GM18498 (cell line): ENCODE measurements around the gene GSG1L.
"Not testable (repeated sequence)": the region's sequence is repeated elsewhere in the genome, so short reads cannot be mapped to it uniquely, and the experiment has no call there.

Experiments used
- ATAC-seq: cut with Tn5 transposase; IDR thresholded peaks from one replicate; pipeline ENCODE4 v1.9.1; 2021; ENCODE audit warnings: mild to moderate bottlenecking, moderate library complexity; ENCODE audit not compliant: unreplicated experiment

GSG1L gene

DNA sequence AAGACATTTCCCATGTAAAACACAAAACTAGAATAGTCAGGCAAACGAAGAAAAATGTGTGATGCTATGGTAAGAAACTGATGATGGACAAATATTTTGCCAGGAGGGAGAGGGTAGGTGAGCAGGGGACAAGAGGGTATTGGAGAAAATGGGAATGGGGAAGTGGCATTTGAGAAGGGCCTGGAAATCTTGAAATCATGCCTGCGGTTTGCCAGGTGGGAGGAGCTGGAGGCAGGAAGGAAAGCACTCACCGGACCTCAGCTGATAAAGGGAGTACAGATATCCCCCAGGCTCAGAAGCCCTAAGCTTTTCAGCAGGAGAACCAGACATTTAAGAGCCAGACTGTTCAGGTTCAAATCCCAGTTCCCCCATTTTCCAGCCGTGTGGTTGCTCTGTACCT, 103.6 kb downstream of the GSG1L start:
- ATAC-seq: no peak

DNA sequence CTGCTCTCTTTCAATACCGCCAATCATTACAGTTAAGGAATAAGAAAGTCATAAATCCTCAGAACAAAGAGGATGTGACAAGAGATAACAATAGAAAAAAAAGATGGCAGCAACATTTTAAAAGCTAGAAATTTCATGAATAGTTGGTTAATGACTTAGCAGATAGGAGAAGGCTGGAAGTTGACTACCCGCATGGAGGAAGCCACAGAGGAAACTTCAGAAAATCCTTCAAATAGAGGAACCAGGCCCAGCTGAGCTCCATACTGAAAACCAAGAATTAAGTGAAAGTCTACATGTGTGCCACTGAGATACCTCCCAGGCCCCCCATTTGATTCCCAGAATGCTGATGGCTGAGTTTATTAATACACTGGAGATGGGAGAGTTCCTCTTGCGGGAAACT, 109.3 kb downstream of the GSG1L start:
- ATAC-seq: no peak

DNA sequence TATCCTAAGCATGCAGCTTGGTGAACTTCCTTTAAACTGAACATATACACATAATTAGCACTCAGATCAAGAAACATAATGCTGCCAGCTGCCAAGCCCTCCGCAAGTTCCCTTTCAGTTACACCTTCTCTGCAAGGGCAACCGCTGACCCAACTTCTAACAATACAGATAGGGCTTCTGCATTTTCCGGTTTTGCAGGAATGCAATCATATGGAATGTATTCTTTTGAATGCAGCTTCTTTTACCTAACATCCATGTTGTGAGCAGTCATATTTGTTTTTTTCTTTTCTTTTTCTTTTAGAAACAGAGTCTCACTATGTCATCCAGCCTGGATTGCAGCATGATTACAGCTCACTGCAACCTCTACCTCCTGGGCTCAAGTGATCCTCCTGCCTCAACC, 110.7 kb downstream of the GSG1L start:
- ATAC-seq: no peak

DNA sequence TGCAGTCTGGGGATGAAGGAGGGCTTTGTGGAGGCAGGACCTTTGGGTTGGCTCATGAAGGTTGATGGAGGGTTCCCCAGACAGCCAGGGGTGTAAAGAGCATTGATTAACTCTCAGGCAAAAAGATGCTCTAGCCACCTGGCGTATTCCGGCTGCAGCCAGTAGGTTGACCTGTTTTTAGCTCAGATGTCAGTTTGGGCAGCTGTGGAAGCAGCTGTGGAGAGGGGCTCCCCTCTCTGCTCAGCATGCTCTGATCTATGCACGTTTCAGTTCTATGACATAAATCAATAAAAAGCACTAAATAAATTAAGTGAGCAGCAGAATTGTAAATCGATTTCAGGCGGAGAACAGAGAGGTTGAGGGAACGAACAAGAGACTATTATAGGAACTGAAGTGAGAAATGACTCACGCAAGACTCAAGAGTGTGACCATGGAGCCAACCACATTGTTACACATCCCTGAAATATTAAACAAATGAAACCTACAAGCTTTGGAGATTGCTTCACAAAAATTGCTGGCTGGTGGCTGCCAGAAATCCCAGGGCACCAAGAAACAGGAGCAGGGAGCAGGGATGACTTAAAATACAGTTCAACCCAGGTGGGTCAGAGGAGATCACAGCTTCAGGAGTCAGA, 111.9 kb downstream of the GSG1L start:
- no peak for ATAC-seq

DNA sequence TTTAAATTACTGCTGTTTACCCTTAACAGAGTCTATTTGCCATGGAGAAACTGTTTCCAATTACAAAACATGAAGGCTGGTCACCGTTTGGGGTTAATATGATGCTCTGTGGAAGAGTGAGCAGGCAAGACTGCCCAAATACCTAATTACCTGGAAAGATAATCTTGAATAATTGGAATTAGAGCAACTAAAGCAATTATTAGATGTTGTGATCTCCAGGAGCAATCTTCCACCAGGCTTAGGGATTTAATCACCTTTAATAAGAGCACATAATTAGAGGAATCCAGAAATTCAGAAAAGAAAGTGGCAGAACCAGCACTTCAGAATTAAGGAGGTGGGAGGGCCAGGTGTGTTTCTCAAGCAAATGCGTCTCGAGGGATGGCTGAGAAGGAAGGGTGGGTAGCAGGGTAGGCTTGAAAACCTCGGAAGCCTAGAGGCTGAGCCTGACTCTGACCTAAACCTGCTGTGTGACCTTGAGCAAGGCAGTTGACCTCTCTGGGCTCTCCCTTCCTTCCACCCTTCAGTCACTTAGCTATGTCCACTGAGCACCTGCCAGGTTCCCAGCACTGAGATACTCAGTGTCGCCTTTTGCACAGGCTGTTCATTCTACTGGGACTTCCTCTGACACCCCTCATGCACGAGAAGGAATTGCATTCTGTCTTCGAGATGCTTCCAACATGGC, 113.2 kb downstream of the GSG1L start:
- ATAC-seq: no peak

DNA sequence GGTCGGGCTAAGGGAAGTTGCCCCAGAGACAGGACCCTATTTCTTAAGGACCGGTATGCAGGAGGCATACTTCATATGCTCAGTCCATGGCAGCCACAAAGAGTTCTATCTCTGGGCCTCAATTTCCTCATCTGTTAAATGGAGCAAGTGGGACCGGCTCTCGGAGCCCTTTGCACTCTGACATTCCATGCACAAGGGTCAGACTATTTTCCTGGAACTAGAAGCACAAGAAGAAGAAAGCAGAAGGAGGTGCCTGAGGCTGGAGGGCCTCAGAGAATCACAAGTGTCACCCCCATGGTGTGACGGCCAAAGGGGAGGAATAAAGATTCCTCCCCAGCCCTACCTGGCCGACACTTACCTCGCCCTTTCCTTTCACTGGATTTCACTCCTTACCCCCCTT, 115.8 kb downstream of the GSG1L start:
- no peak for ATAC-seq

DNA sequence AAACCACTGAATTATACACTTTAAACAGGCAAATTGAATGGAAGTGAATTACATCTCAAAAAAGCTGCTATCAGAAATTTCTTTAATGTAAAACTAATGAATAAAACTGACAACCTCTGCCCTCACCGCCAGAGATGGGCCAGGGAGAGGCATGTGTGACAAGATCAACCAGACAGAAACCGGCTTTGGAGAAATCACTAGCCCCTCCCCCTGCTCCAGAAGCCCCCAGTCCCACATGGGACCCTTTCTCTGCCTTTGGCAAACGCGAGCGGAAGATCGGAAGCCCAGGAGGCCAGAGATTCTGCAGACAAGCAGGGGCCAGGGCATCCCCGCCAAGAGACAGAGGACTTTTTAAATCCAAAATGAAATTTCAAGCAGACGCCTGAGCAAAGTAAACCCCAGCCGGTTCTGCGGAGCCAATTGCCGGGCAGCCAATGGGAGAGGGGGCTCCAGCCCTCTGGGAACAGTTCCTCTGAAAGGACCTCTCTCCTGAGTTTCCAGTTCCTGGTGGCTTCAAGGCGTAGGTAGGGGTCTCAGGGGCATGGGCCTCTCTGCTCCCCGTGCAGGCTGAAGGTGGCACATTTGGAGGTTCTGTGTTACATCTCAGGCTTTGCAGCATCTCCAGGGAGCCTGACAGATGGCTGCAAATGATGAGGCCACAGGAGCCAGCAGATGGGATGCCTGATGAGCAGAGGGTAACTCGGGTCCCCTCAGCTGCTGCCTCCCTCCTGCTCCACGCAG, 118.1 kb downstream of the GSG1L start:
- ATAC-seq: no peak

DNA sequence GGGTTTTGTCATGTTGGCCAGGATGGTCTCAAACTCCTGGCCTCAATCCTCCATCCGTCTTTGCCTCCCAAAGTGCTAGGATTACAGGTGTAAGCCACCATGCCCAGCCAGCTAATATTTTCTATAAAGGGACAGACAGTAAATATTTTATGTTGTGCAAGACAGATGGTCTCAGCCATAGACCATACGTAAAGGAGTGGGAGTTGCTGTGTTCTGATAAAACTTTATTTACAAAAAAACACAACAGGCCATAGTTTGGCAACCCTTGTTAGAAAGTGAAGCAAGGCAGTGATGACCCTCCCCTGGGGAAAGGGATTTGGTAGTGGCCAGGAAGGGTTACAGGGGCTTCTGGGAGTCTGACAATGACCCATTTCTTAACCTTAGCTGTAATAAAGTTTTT, 119.7 kb downstream of the GSG1L start:
- ATAC-seq: no peak

DNA sequence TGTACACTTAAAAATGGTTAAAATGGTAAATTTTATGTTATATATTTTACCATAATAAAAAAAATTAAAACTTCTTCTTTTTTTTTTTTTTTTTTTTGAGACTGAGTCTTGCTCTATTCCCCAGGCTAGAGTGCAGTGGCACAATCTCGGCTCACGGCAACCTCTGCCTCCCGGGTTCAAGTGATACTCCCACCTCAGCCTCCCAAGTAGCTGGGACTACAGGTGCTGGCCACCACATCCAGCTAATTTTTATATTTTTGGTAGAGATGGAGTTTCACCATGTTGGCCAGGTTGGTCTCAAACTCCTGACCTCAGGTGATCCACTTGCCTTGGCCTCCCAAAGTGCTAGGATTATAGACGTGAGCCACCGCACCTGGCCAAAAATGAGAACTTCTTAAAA, 121.4 kb downstream of the GSG1L start:
- not testable (repeated sequence) for ATAC-seq

DNA sequence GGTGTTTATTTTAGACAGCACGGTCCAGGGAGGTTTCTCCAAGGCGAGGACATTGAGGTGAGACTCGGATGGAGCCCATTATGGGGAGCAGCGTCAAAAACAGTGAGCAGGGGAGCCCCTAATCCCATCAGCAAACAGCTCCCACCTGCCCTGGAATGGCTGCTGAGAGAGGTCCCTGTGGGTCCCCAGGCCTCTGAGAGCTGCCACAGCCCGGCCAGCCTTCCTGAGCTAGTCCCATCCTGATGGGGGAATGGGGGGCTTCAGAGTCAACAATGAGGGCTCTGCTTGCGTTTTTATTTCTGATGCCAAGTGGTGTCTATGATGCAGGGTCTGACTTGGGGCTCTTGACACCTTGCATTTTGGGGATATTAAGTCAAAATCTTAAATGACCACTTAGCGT, 128.4 kb downstream of the GSG1L start:
- no peak for ATAC-seq

DNA sequence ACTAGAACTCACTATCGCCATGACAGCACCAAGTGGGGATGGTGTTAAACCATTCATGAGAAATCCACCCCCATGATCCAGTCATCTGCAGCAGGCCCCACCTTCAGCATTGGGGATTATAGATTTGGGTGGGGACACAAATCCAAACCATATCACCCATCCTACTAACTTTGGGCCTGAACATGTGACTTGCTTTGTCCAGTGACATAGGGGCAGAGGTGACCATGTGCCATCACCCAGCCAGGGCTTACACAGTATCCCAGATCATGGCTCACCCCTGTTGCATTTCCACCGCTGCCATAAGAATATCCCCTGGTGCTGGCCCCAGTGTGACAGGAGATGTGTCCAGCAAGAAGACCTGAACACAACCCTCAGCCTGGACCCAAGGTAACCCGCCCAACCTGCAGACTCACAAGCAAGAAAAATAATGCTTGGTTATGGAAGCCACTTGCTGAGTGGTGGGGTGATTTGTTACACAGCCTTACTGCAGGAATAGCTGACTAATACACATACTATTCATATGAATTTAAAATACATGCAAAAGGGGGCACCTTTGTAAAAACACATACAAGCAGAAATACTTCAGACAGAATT, 130.9 kb downstream of the GSG1L start:
- ATAC-seq: no peak

DNA sequence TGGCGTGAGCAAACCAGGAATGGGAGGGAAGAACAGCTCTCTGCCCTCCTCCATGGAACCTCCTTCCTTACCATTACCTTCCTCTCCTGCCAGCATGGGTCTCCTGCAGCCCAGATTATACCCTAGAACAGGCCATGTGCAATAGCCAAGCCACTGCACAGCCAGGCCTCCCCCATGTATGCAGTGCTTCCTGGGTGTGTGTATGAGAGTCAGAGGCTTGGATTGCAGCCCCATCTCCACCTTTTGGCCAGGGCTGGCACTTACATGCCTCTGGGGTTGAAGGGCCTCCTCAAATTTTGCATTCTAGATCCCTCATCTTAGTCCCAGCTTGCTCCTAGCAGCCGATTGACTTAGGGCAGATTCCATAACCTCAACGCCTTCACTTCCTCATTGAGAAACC, 133.7 kb downstream of the GSG1L start:
- no peak for ATAC-seq

DNA sequence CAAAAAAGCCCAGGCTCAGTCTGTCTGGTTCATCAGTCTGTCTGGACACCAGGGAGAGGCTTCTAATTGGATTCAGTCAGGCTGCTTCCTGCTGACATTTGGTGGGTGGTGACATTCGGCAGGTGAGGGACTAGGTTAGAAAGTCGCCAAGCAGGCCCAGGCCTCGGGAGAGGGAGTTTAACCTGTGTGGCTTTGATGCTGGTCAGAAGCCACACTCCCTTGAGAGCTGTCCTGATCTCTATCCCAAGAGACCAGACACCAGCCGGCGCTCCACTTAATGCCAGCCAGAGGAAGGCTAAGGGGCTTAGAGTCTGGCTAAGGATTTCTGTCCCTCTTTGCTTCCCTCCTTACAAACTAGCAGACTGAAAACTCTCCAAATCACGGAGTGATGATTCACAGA, 135.0 kb downstream of the GSG1L start:
- no peak for ATAC-seq

DNA sequence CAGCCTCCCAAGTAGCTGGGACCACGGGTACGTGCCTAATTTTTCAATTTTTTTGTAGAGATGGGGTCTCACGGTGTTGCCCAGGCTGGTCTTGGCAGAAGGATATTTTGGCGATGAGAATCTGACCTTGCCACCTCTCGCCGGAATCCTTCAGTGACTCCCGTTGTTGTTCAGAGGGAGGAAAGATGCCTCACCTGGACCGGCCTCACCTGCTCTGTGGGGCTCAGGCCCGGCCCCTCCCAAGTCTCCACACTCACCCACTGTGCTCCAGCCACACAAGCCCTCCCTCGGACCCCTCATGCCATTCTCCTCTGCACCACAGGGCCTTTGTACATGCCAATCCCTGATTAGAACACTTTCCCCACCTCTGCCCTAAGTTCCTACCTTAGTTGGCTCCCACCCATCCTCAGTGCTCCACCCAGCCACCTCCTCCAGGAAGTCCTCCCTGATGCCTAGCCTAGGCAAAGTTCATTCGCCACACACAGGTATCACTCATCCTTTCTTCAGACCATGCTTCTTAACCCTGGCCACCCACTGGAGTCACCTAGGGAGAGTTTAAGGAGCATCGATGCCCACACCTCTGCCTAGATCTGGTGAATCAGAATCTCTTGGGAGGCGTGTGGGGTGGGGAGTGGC, 136.1 kb downstream of the GSG1L start:
- no peak for ATAC-seq

DNA sequence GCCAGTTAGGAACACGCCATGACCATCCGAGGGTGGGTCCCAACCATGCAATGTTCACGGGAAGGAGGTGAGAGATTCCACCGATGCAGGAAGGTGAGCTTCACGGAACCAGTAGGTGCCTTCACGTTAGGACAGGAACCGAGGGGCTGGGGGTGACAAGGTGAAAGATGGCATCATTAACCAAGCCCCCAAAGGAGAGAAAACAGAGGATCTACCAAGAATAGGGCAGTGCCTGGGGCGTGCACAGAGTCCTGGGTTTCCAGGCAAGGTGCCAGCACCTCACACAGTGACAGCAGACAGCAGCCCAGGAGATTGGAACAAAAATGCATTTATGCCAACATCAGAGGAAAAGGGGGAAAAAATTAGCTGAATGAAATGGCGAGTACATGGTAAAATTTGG, 137.9 kb downstream of the GSG1L start:
- no peak for ATAC-seq

DNA sequence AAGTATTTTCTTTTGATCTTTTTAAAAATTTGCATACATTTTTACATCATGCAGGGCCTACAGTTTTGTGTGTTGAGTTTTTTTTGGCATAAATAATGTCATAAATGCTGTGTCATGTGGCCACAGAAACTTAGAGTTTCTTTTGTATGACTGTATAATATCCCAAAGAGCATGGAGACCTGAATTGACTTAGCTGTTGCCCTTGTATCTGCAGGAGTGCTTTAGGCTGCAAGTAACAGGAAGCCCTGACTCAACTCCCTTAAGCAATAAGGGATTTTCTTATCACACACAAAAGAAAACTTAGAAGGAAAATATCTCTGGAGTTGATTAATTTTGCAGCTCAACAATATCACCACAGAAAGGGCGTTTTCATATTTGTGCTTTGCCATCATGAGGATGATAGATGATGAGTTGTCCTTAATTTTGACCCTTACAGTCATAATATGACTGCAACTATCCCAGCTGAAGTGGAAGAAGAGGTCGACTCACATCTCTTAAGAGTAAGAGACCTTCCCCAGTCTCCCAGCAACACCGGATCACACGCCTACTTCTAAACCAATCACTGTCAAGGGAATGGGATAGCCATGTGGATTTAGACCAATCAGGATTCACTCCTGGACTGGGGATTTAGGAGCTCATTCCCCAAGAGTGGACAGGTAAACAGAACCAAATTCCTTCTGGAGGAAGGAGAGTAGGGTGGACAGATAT, 138.9 kb downstream of the GSG1L start:
- no peak for ATAC-seq

DNA sequence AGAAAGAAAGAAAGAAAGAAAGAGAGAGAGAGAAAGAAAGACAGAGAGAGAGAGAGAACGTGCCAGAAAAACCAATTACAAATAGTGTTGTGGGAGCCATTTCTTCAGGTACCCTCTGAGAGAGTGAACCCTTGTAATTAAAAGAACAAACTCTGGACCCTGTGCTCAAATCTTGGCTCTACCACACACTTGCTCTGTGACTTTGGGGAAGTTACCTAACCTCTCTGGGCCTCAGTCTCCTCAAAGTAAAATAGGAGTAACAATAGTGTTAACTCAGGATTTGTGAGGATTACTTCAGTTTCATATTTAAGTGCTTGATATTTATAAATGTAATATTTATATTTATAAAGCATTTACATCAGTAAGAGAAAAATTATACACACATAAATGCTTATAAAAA, 139.8 kb downstream of the GSG1L start:
- no peak for ATAC-seq

DNA sequence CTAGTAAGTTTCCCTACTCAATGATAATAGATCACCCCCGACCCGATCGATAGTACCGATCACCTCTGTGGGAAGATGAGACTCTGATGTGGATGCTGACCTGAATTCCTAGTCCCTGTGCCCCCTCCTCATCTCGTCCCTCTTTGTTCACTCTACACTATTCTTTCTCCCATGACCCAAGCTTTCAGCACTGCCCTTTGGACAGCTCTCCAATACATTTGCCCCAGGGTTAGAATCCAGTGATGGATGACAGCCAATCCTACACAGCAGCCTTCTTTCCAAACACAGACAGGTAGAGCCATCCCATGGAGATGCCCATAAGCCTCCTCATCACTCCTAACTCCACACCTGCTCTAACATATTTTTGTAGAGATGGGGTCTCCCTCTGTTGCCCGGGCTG, 141.1 kb downstream of the GSG1L start:
- ATAC-seq: no peak

DNA sequence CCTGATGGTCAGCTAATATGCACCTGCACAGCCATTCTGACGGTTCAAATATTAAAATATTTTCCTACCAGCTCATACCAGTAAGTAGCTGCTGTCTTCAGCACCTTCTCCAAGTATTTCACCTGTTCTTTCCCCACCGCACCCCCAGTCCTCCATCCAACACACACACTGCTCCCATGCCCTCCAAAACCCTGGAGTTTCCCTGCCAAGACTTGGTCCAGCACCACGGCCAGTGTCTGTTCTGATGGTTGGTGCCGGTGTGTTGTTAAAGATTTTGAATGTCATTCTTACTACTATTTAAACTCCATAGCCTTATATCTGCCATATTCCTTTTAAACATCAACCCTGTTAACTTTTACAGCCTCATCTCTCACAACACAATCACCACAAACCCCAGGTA, 142.4 kb downstream of the GSG1L start:
- no peak for ATAC-seq

DNA sequence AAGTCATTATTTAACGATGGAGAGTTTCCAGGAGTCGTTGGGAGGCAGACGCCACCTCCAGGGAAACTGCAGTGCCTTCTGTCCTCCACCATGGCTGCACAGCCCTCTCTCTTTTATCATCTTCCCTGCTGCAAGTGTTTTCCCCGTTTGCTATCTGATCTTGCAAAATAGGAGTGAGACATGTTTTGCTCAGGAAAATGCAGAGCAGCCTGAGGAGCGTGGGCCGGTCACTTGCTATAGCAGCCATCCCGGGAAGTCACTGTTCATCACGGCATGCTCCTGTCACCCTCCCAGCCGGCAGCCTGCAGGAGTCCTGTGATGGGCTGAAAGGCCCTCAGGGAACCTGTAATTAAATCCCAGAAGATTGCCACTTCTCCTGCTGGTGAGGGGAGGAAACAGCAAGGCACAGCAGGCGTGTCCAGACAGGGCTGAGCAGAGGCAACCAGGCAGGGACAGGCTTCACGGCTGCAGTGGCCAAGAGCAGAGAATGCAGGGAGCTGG, 143.1 kb downstream of the GSG1L start:
- ATAC-seq: no peak

DNA sequence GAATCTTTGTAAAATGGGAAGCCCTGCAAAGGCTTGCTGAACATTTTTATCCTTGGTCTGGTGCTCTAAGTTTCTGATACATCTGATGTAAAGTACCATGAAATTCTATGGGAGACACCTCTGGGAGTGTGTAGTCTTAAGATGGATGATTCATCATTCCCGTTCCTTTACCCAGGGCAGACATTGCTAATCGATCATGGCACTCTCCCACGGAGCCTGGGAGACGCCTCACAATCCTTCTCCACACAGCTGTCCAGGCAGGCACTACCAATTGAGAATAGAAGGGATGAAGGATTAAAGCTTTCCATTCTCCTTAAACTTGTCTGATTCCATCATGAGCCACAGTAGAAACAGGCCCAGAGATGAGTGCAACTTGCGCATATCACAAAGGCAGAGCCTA, 144.8 kb downstream of the GSG1L start:
- no peak for ATAC-seq
